ENCODE data around the gene PSMG4.

GRCh38 chr6:3292431-3293197 is 33.9 kb downstream of the PSMG4 start:
- no peak for TF ChIP-seq CTCF (optimal IDR thresholded peaks at IDR 0.05 in 1 of 3, IDR thresholded peaks at IDR 0.05 in 1 of 3, conservative IDR thresholded peaks at IDR 0.05 in 1 of 3; ENCODE audit: extremely low read depth in 1 of 3, insufficient read depth in 2 of 3, low read length in 3 of 3)
- TF ChIP-seq EZH2 (IDR thresholded peaks at IDR 0.05; ENCODE audit: low read length): no peak
